ENCODE measurements around the gene RAB6B. TPM values are rescaled to one million over a fixed set of nuclear protein-coding genes. Genes with fewer than 3 reads are reported as not detected.

RAB6B gene
- total and polyA plus RNA-seq, 4 donors: 1.8 to 5.1 (median 3.2) TPM

DNA sequence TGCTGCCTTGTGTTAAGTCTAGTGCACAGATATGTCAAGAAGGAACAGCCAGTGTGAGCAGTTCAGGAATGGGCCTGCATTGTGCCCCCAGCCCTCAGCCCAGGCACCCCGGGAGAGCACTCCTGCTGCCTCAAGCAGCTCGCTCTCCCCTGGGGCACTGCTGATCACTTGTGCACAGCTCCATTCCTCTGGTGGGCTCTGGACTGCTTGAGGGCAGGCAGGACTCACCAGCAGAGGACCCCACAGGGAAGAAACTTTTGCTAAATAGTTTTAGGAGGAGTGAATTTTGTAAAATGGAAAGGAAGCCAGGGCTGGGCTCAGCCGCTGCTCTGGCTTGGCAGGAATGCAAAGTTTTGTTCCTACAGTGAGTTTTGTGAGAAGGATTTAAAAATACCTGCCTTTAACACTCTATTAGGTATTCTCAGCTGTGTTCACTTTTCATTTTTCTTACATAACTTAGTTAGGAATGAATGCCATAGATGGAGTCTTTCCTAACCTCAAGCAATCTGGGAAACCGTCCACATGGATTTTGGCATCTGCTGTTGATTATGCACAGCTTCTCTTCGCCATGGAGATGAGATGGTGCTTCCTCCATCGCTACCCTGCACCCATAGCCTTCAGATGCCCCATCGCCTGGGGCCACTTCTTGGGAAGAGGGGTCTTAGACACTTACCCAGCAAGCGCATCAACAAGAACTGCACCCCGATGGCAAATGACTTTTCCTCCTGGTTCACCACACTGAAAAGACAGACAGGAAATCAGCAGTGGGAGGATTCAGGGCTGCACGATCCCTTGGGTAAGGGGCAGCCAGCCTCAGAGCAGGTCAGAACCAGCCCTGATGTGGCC lies 42.3 kb upstream of the RAB6B start:
- Histone ChIP-seq H3K9ac (ENCODE audit: insufficient read depth in 1 of 2, low read length in 2 of 2) (peak overlapping the region in 1 of 2 donors; percentile 28), H3K27me3 (ENCODE audit: control insufficient read depth in 3 of 3, insufficient read depth in 3 of 3, low read length in 2 of 3) (no peaks in the 10 kb centered on the region), H3K4me1 (ENCODE audit: control insufficient read depth in 5 of 5, insufficient read depth in 5 of 5, low read length in 5 of 5) (peaks cover 0 to 20% (median 3%) of the 10 kb centered on the region in 5 donors), H3K9me3 (ENCODE audit: control insufficient read depth in 4 of 4, insufficient read depth in 3 of 4, low read length in 3 of 4) (peaks cover 0 to 2% (median 0%) of the 10 kb centered on the region in 4 donors), H3K4me3 (no peak overlapping the region), H3K36me3 (ENCODE audit: control insufficient read depth in 4 of 4, insufficient read depth in 4 of 4, low read length in 4 of 4) (peaks cover 0 to 8% (median 0%) of the 10 kb centered on the region in 4 donors), H3K27ac (ENCODE audit: low read depth in 1 of 2, low read length in 1 of 2) (no peak overlapping the region)
- DNase-seq (peak; percentile 53 to 83 (median 78)), ATAC-seq (ENCODE audit: insufficient read depth, low FRiP score) (no peak)
- TF ChIP-seq, protein P1, sequence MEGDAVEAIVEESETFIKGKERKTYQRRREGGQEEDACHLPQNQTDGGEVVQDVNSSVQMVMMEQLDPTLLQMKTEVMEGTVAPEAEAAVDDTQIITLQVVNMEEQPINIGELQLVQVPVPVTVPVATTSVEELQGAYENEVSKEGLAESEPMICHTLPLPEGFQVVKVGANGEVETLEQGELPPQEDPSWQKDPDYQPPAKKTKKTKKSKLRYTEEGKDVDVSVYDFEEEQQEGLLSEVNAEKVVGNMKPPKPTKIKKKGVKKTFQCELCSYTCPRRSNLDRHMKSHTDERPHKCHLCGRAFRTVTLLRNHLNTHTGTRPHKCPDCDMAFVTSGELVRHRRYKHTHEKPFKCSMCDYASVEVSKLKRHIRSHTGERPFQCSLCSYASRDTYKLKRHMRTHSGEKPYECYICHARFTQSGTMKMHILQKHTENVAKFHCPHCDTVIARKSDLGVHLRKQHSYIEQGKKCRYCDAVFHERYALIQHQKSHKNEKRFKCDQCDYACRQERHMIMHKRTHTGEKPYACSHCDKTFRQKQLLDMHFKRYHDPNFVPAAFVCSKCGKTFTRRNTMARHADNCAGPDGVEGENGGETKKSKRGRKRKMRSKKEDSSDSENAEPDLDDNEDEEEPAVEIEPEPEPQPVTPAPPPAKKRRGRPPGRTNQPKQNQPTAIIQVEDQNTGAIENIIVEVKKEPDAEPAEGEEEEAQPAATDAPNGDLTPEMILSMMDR (IDR thresholded peaks at IDR 0.05; ENCODE audit: control extremely low read depth, extremely low read depth): no peak
- WGBS, 2 donors: 86 to 90% methylated on average over 10 of the region's 10 CpGs

GRCh38 chr3:133937061-133937686 lies 41.5 kb upstream of the RAB6B start:
- 82 to 90% methylated on average over 8 of the region's 8 CpGs for WGBS, 2 donors
- Histone ChIP-seq H3K27ac (ENCODE audit: low read depth in 1 of 2, low read length in 1 of 2) (no peak overlapping the region), H3K9me3 (ENCODE audit: control insufficient read depth in 4 of 4, insufficient read depth in 3 of 4, low read length in 3 of 4) (peaks cover 0 to 2% (median 0%) of the 10 kb centered on the region in 4 donors), H3K9ac (ENCODE audit: insufficient read depth in 1 of 2, low read length in 2 of 2) (no peak overlapping the region), H3K4me1 (ENCODE audit: control insufficient read depth in 5 of 5, insufficient read depth in 5 of 5, low read length in 5 of 5) (peaks cover 0 to 12% (median 0%) of the 10 kb centered on the region in 5 donors), H3K4me3 (no peak overlapping the region), H3K27me3 (ENCODE audit: control insufficient read depth in 3 of 3, insufficient read depth in 3 of 3, low read length in 2 of 3) (no peaks in the 10 kb centered on the region), H3K36me3 (ENCODE audit: control insufficient read depth in 4 of 4, insufficient read depth in 4 of 4, low read length in 4 of 4) (peaks cover 0 to 8% (median 0%) of the 10 kb centered on the region in 4 donors)
- DNase-seq (no peak), ATAC-seq (ENCODE audit: insufficient read depth, low FRiP score) (no peak)
- TF ChIP-seq, protein P1 (IDR thresholded peaks at IDR 0.05; ENCODE audit: control extremely low read depth, extremely low read depth): no peak

DNA sequence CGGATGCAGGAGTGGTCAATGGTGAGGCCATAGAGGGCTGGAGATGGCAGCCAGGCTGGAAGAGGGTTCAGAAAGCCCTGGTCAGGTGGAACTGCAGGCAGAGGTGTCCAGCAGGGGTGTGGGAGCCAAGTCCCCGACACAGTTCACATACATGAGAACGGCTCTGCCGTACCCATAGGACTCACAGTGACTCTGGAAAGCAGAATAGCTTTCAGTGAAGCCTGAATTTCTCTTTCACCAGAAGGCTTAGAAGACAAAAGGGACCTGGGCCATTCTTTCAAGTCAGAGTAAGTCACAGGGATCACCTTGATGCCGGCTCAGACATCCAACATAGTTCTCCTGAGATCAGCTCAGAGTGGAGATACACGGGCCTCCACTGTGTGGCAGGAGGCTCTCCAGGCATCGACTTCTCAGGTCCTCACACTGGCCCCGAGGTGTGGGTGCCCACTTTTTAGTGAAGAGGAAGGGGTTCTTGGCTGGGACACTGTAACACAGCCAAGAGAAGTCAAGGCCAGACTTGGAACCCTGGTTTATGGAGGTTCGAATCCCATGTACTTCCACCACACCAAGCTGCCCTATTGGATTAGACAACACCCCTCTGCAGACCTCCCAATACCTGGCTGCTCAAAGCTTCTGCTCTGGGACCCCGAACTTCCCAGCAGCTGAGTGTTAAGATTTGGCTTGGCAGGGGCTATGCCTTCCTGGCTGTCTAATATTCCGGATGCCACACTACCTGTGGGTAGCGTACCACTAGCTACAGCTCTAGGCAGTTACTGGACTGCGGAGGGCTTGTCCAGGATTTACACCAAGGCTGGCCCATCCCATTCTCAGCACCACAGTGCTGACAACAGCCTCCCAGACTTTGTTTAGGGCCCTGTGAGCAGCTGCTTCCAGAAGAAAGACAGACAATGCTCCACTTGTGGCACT lies 40.4 kb upstream of the RAB6B start:
- Histone ChIP-seq H3K9ac (ENCODE audit: insufficient read depth in 1 of 2, low read length in 2 of 2) (no peak overlapping the region), H3K4me3 (no peak overlapping the region), H3K9me3 (ENCODE audit: control insufficient read depth in 4 of 4, insufficient read depth in 3 of 4, low read length in 3 of 4) (peaks cover 0 to 2% (median 0%) of the 10 kb centered on the region in 4 donors), H3K27me3 (ENCODE audit: control insufficient read depth in 3 of 3, insufficient read depth in 3 of 3, low read length in 2 of 3) (no peaks in the 10 kb centered on the region), H3K36me3 (ENCODE audit: control insufficient read depth in 4 of 4, insufficient read depth in 4 of 4, low read length in 4 of 4) (peaks cover 0 to 6% (median 0%) of the 10 kb centered on the region in 4 donors), H3K4me1 (ENCODE audit: control insufficient read depth in 5 of 5, insufficient read depth in 5 of 5, low read length in 5 of 5) (peaks cover 0 to 2% (median 0%) of the 10 kb centered on the region in 5 donors), H3K27ac (ENCODE audit: low read depth in 1 of 2, low read length in 1 of 2) (no peak overlapping the region)
- no peak for DNase-seq
- WGBS, 2 donors: 89 to 91% methylated on average over 13 of the region's 13 CpGs
- TF ChIP-seq, protein P1 (IDR thresholded peaks at IDR 0.05; ENCODE audit: control extremely low read depth, extremely low read depth): no peak
- ATAC-seq (ENCODE audit: insufficient read depth, low FRiP score): no peak
